ENCODE measurements around the gene MX2. TPM values are rescaled to one million over a fixed set of nuclear protein-coding genes. Genes with fewer than 3 reads are reported as not detected.

MX2 gene
- total RNA-seq, 1 donor from 2014 or later = 0.92 TPM

DNA sequence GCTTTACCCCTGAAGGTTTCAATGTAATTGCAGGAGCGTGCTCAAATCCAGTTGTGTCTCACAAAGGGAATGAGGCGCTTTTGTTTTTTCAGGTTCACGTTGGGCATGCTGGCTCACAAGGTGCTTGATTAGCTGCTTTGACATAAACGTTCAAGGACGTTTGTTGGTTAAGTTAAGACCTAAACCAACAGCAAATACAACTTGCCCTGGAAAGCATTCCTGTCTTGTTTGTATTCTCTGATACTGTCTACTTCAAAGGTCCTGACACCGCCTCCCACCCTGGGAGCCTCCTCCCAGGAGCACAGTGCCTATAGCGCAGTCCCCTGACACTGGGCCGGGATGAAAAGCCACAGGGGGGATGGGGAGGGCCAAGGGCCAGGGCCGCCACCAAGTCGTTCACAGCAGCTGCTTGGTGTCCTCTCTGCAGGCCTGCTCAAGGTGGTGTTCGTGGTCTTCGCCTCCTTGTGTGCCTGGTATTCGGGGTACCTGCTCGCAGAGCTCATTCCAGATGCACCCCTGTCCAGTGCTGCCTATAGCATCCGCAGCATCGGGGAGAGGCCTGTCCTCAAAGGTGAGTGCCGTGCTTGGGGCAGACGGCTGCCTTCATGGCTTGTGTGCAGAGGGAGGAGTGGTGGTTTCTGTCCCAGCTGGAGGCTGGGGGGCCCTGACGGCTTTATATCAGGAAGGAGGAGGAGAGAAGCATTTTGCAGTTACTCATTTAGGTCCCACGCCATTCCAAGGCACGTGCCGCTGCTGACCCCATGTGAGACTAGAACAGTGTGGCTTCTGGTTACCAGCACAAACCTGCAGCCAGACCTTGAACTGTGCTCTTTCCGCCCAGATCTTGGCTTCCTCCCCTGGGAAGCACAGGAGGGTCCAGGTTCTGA is 39.1 kb upstream of the MX2 start:
- Mint-ChIP-seq H3K27me3 (peaks cover 3% of the 10 kb centered on the region), H3K9me3 (no peaks in the 10 kb centered on the region), H3K4me1 (ENCODE audit: unreplicated experiment) (peaks cover 5% of the 10 kb centered on the region), H3K36me3 (no peaks in the 10 kb centered on the region), H3K27ac (no peak overlapping the region), H3K4me3 (no peak overlapping the region)
- no peak for DNase-seq (ENCODE audit: extremely low spot score, unreplicated experiment)
- TF ChIP-seq, protein P1, sequence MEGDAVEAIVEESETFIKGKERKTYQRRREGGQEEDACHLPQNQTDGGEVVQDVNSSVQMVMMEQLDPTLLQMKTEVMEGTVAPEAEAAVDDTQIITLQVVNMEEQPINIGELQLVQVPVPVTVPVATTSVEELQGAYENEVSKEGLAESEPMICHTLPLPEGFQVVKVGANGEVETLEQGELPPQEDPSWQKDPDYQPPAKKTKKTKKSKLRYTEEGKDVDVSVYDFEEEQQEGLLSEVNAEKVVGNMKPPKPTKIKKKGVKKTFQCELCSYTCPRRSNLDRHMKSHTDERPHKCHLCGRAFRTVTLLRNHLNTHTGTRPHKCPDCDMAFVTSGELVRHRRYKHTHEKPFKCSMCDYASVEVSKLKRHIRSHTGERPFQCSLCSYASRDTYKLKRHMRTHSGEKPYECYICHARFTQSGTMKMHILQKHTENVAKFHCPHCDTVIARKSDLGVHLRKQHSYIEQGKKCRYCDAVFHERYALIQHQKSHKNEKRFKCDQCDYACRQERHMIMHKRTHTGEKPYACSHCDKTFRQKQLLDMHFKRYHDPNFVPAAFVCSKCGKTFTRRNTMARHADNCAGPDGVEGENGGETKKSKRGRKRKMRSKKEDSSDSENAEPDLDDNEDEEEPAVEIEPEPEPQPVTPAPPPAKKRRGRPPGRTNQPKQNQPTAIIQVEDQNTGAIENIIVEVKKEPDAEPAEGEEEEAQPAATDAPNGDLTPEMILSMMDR (conservative IDR thresholded peaks at IDR 0.05) = no peak

DNA sequence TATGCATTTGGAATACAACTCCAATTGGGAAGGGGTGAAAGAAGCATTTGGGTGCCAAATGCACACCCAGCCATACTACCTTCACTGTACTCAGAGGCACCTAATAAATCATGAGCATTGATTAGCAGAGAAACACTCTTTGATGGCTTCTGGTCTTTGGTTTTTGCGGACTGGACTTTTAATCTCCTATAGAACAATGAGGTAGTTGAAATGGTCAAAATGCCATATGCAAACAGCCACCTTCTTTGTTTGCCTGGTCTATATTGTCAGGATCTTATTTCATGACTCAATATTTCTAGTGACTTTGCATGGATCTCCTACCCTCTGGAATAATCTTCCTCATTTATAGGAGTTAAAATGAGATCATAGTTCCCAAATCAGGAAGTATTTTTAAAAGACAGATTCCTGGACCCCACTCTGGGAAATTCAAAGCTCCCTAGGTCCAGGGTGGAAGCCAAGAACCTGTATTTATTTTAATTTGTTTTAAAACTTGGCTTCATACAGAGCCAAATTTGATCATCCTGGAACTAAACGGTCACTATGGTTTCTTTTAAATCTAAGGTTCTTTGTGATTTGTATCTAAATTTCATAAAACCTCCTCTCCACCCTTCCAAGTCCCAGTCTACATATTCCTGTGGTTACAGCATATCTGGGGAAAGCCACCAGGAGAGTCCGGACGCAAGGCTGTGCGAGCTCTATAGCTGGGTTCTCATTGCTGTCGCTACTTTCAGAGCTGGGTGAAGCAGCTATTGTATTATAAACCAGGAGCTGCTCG is 36.5 kb upstream of the MX2 start:
- Mint-ChIP-seq H3K27me3 (no peaks in the 10 kb centered on the region), H3K27ac (no peak overlapping the region), H3K36me3 (no peaks in the 10 kb centered on the region), H3K9me3 (no peaks in the 10 kb centered on the region), H3K4me1 (ENCODE audit: unreplicated experiment) (peaks cover 5% of the 10 kb centered on the region), H3K4me3 (no peak overlapping the region)
- TF ChIP-seq, protein P1 (conservative IDR thresholded peaks at IDR 0.05) = no peak
- DNase-seq (ENCODE audit: extremely low spot score, unreplicated experiment) = no peak

DNA sequence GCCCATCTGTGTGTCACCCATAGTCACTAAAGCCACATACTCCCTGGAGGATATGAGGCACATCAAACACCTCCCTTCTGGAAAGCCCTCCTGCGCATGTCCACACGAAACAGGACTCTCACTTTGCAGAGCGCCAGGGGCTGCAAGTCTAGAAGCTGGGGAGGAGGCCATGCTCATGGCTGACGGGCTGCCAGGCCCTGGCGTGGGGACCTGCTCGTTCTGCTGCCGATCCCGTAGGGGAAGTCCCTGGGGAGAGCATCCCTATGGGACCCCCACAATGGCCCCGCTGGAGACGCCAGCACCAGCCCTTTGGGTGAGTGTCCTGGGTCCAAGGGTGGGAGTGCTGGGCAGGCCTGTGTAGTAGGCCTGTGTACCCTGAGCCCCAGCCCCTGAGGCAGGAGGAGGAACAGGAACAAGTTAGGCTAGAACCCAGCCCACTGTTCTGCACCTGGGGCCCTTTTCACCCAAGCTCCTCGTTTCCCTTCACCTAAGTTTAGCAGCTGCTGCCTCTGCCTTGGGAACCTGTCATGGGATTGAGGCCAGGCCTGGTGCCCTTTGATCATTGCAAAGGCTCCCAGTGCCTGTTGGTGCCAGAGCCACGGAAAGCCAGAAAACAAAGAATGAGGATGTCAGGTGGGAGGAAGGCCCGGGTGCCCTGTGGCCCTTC is 35.3 kb upstream of the MX2 start:
- Mint-ChIP-seq H3K4me1 (ENCODE audit: unreplicated experiment) (no peaks in the 10 kb centered on the region), H3K27me3 (no peaks in the 10 kb centered on the region), H3K27ac (no peak overlapping the region), H3K36me3 (no peaks in the 10 kb centered on the region), H3K9me3 (no peaks in the 10 kb centered on the region), H3K4me3 (no peak overlapping the region)
- TF ChIP-seq, protein P1 (conservative IDR thresholded peaks at IDR 0.05) = no peak
- DNase-seq (ENCODE audit: extremely low spot score, unreplicated experiment) = peak; percentile 62

DNA sequence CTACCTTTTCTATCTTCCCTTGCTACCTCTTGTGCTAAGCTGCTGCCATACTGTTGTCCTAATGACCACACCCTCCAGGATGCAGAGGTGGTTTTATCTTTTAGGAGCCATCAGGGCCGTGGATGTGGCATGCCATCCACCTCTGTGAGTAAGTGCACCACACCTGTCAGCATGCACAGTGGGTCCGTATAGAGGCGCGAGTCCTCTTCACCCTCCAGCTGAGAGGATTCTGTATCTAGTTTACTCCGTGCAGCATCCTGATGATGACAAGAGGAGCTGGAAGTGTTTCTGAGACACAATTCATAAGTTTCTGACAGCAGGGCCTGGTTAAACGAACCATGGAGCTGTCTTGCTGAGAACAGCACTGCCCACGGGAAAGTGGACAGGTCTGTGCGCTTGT is 34.1 kb upstream of the MX2 start:
- Mint-ChIP-seq H3K27me3 (no peaks in the 10 kb centered on the region), H3K4me1 (ENCODE audit: unreplicated experiment) (no peaks in the 10 kb centered on the region), H3K4me3 (no peak overlapping the region), H3K36me3 (no peaks in the 10 kb centered on the region), H3K9me3 (no peaks in the 10 kb centered on the region), H3K27ac (no peak overlapping the region)
- TF ChIP-seq, protein P1 (conservative IDR thresholded peaks at IDR 0.05) = no peak
- no peak for DNase-seq (ENCODE audit: extremely low spot score, unreplicated experiment)

DNA sequence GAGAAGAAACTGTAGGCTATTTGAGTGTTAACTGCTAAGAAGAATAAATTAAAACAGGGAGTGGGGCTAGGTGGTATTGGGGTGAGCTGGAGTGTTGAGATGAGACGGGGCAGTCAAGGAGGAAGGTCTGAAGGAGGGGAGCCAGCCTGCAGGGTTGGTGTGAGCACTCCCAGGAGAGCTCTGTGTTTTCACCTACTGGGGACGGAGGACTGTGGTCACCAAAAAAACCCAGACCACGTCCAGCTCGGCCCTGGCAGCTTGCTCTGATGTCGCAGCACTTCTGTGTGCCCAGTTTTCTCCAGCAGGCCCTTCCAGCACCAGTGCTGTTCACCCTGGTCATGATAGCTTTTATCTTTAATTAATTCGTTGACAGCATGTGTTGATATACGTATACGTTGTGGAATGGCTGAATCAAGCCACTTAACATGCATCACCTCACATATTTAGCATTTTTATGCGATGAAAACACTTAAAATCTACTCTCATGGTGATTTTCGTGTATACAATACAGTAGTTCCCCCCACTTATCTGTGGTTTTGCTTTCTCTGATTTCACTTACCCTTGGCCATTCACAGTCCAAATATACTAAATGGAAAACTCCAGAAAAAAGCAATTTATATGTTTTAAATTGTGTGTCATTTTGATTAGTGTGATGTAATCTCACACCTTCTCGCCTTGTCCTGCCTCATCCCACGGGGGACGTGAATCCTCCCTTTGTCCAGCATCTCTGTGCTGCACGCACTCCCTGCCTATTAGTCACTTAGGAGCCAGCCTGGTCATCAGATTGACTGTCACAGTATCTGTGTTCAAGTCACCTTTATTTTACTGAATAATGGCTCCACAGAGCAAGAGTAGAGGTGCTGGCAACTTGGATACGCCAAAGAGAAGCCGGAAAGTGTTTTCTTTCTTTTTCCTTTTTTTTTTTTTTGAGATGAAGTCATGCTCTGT is 32.9 kb upstream of the MX2 start:
- no peak overlapping the region for H3K27ac Mint-ChIP-seq
- H3K36me3 Mint-ChIP-seq = no peaks in the 10 kb centered on the region
- TF ChIP-seq, protein P1 (conservative IDR thresholded peaks at IDR 0.05) = no peak
- no peak overlapping the region for H3K4me3 Mint-ChIP-seq
- H3K4me1 Mint-ChIP-seq (ENCODE audit: unreplicated experiment) = no peaks in the 10 kb centered on the region
- H3K9me3 Mint-ChIP-seq = peaks cover 6% of the 10 kb centered on the region
- no peaks in the 10 kb centered on the region for H3K27me3 Mint-ChIP-seq
- DNase-seq (ENCODE audit: extremely low spot score, unreplicated experiment) = peak; percentile 29

Measured in type B pancreatic cell (in vitro differentiated cells).